UCSD-AML1 (cell line): ENCODE measurements around the gene UGDH.

ENCODE experiments used
- DNase-seq: peaks from one replicate; lab custom pipeline; 2025; ENCODE audit not compliant: unreplicated experiment; lab: John Stamatoyannopoulos, UW

Gene UGDH

DNA sequence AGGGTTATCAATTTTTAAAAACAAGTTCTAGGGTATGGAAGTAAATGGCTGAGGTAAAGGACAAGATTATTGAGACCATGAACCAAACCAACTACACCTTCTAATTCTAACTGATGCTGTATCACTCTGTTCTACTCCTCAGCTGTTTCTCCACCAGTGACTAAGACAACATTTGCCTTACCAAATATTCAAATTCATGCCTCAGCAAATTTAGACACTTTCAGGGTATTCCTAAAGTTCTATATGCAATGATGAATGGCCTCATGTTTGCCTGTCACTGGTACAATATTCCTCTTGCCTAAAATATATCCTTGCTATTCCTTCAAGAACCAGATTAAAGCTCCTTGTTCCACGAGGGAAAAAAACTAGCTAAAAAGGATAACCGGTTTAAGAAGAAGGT is 73.5 kb downstream of the UGDH start:
- DNase-seq, result no peak

DNA sequence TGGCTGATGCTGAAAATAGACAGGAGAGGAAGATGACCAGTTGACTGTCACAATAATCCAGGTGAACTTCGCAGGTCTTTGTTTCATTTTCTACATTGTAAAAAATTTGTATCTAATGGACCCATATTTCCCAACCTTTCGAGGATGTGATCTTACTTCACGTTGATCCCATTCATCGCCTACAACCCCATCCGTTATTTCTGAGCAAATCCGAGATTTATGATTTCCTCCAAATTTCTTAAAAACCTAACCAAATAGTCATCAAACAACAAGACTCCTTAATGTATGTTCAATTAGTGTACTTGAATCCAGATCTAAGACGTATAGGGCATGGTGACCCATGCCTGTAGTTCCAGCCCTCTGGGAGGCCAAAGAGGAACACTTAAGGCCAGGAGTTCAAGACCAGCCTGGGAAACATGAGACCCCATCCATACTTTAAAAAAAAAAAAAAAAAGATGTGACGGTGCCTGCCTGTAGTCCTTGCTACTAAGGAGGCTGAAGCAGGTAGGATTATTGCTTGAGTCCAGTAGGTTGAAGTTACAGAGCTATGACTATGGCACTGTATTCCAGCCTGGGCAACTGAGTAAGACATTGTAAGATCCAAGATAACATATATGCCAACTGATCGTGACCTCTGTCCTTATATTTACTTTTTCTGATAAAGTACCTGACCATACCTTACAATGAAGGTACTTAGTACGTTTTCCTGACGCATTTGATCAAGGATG is 74.2 kb downstream of the UGDH start:
- no peak for DNase-seq

DNA sequence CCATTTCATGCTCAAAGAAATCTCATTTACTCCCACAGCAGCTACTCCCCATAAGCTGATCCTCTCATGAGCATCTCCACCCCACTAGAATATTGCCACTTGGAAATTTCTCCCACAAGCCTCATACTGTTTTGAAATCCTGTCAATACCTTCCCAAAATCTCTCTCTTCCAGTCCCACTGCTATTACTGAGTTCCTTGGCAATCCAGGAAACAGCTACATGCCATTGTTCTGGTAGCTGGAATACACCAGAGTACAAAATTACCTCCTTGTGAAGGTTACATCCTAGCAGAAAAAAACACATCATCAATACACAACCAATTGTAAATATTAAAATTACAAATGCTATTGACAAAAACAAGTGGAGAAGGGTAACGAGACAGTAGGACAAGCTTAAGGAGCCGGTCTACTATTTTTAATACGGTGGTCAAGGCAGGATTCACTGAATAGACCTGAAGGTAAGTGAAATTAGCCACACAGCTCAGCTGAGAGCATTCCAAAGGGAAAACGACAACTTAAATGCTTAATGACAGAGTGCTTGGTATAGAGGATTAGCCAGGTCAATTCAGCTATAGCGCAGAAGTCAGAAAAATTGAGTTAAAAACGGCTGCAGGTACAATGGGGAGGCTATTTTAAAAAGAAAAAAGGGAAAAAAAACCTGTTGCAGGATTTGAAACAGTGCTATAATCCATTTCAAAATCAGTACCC is 74.9 kb downstream of the UGDH start:
- no peak for DNase-seq

DNA sequence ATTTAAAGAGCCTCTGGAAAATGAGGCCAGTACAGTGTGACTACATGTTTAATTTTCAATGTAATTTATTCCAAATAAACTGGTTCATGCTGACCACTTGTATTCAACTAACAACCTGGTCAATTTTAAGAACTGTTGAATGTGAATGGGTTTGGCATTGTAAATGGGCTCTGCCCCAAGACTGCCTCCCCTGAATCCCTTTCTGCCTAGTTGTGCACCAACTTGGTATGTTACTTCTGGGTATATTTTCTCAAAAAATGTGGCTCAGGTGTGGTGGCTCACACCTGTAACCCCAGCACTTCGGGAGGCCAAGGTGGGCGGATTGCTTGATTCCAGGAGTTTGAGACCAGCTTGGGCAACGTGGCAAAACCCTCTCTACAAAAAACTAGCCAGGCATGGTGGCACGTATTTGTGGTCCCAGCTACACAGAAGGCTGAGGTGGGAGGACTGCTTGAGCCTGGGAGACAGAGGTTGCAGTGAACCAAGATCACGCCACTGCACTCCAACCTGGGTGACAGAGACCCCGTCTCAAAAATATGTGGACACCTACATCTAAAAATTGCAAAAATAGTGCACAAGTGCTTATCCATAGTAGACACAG is 75.7 kb downstream of the UGDH start:
- no peak for DNase-seq

DNA sequence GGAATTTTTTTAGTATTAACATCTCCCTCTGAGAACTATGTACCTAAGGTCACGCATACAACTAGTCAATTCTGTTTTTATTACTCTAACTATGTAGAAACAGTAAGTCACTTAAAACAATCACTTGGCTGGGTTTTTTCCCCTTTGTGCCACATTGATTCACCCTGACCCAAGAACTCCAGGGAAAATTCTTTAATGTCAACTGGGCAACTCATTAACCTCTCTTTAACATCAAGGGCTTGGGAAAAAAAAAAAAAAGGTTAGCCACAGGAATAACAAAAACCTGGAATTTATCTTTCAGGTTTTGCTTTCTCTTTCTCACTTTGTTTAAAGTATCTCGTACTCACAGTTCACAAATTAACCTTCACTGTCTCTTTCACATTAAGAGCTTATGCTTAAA is 76.6 kb downstream of the UGDH start:
- no peak for DNase-seq
